Hepatocyte (in vitro differentiated cells): ENCODE measurements around the gene SMIM44.

Experiments used
- EZH2 ChIP-seq: fragments of 200-600 bp; sonication (generic); IDR thresholded peaks from 2 replicates; pipeline ENCODE4 v1.6.1; 2016; ENCODE audit warnings: antibody characterized with exemption, mild to moderate bottlenecking, borderline replicate concordance
- EZH2phosphoT487 ChIP-seq: fragments of 200-600 bp; sonication (generic); IDR thresholded peaks from one replicate; pipeline ENCODE4 v1.6.1; 2018; ENCODE audit warnings: antibody characterized with exemption, mild to moderate bottlenecking, low read depth, moderate library complexity; ENCODE audit not compliant: unreplicated experiment, severe bottlenecking
- TF ChIP-seq, protein P1 (sequence below): fragments of 200-600 bp; sonication (generic); IDR thresholded peaks from 2 replicates; pipeline ENCODE4 v1.5.1; 2016; ENCODE audit warnings: antibody characterized with exemption, mild to moderate bottlenecking; ENCODE audit not compliant: poor library complexity

DNA sequence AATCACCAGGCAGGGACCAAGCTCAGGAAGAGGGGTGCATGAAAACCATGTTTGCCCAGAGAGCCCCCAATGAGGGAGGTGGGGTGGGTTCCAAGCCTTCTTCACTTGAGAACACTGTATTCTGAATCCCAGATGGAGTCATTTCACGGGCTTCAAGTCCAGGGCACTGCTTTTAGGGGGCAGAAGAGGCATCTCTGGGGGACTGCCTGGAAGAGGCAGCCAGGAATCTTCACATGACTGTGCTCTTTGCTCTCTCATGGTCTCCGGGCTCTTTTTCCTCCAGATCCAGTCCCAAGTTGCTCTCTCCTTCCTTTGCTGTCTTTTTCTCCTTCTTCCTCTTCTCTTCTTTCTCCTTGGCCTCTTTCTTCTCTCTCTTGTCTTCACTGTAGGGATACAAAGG lies 8.6 kb downstream of the SMIM44 start:
- TF ChIP-seq, protein P1, sequence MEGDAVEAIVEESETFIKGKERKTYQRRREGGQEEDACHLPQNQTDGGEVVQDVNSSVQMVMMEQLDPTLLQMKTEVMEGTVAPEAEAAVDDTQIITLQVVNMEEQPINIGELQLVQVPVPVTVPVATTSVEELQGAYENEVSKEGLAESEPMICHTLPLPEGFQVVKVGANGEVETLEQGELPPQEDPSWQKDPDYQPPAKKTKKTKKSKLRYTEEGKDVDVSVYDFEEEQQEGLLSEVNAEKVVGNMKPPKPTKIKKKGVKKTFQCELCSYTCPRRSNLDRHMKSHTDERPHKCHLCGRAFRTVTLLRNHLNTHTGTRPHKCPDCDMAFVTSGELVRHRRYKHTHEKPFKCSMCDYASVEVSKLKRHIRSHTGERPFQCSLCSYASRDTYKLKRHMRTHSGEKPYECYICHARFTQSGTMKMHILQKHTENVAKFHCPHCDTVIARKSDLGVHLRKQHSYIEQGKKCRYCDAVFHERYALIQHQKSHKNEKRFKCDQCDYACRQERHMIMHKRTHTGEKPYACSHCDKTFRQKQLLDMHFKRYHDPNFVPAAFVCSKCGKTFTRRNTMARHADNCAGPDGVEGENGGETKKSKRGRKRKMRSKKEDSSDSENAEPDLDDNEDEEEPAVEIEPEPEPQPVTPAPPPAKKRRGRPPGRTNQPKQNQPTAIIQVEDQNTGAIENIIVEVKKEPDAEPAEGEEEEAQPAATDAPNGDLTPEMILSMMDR, result no peak
- TF ChIP-seq EZH2, result no peak
- TF ChIP-seq EZH2phosphoT487, result no peak
